GM12874 (cell line): ENCODE data around the gene NLRP8.

Source experiments
- TF ChIP-seq, protein P1 (sequence below): IDR thresholded peaks from 2 replicates; pipeline ENCODE4 v1.5.1; 2011; ENCODE audit warnings: low read depth, mild to moderate bottlenecking, control low read depth, low read length, moderate library complexity; ENCODE audit not compliant: insufficient read depth

NLRP8 gene

DNA sequence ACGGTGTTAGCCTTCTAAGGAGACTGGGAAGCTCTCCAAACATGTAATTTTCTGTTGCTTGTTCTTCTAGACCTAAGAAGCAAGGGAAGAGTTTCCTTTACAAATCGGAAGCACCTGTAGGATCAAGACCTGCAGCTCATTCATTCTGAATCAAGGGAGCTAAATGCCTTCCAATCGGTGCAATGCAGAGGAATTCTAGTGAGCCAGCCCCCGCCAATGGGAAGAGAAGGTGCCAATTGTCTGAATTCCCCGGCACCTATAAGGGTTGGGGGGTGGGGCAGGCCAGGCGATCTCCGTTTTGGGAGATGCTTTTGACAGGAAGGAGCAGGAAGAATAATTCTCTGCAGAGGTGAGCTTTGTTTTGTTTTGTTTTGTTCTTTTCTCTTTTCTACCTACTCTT, 8.4 kb upstream of the NLRP8 start:
- TF ChIP-seq, protein P1, sequence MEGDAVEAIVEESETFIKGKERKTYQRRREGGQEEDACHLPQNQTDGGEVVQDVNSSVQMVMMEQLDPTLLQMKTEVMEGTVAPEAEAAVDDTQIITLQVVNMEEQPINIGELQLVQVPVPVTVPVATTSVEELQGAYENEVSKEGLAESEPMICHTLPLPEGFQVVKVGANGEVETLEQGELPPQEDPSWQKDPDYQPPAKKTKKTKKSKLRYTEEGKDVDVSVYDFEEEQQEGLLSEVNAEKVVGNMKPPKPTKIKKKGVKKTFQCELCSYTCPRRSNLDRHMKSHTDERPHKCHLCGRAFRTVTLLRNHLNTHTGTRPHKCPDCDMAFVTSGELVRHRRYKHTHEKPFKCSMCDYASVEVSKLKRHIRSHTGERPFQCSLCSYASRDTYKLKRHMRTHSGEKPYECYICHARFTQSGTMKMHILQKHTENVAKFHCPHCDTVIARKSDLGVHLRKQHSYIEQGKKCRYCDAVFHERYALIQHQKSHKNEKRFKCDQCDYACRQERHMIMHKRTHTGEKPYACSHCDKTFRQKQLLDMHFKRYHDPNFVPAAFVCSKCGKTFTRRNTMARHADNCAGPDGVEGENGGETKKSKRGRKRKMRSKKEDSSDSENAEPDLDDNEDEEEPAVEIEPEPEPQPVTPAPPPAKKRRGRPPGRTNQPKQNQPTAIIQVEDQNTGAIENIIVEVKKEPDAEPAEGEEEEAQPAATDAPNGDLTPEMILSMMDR, result no peak

DNA sequence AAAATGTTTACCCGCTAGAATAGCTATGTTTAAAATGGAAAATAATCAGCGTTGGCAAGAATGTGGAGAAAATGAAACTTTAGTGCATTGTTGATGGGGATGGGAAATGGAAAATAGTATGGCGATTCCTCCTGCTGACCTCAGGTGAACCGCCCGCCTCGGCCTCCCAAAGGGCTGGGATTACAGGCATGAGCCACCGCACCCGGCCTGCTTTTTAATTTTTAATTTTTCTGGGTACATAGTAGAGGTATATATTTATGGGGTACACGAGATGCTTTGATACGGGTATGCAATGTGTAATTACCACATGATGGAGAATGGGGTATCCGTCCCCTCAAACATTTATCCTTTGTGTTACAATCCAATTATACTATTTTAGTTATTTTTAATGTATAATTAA, 7.3 kb upstream of the NLRP8 start:
- TF ChIP-seq, protein P1, result no peak

DNA sequence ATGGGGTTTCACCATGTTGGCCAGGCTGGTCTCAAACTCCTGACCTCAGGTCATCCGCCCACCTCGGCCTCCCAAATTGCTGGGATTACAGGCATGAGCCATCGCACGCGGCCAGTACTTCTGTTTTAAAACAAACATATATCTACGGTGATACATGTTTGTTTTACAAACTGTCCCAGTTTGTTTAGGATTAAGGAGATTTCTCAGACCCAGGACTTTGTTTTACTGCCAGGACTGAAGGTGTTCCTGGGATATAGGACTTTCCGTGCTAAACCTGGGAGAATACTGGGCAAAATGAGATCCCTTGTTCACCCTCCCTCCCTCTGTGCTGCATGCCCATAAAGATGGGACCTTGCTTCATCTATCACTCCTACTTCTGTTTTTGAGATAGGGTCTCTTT, 8.8 kb downstream of the NLRP8 start:
- TF ChIP-seq, protein P1, result no peak

DNA sequence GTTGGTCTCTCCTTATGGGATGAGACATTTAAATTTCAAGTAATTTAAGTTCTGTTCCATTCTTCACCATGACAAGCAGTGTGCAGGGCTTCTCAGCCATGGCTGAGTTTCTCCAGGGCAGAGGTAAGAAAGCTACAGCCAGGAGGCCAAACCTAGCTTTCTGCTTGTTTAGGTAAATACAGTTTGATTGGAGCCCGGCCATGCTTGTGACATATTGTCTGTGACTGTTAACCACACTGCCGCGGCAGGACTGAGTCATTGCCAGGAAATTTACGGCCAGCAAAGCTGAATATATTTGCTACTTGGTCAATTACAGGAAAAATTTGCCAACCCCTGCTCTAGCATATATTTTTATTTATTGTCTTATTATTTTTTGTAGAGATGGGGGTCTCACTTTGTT, 10.7 kb downstream of the NLRP8 start:
- TF ChIP-seq, protein P1, result no peak

DNA sequence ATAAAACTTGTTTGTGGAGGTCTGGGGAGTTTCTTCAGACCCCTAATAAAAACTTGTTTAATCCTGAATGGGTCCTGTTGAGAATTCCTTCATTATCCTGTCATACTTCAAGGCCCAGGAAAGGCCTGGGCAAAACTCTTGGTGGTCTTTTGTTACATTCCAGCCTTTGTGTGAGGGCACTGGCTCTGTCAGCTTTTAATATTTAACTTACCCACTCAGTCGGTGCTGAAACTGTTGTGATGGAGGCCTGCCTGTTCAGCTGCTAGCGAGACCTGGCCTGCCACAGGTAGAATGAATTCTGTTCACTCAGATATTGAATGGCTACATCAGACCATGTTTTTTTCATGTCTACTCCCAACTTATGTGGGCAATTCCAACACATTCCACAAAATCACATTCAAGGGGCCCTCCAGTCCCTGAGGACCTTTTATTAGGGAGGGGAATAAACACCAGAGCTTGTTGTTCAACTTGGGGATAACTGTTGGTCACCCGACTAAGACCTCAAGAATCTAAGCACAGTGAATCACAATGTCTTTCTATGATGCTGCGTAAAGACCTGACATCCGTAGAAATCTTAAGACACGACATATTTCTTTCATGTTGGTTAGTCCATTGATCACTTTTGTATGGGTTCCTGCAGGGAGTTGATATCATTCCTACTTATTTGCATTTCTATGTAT, 12.5 kb downstream of the NLRP8 start:
- TF ChIP-seq, protein P1, result no peak

DNA sequence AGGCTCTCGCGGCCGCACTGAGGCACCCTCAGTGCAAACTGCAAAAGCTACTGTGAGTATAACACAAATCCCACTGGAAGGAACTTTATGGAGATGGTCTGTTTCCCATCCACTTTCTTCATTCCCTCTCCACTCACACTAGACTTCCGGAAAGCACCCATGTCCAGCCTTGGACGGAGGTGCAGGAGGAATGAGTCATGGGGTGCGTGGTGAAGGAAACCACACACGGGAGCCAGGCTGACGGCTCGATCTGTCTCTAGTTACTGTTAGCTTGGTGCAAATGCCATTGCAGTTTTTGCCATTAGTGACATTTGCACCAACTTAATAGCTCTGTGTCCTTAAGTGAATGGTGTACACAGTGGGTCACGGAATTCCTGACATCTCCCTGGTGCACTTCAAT, 14.6 kb downstream of the NLRP8 start:
- TF ChIP-seq, protein P1, result no peak

DNA sequence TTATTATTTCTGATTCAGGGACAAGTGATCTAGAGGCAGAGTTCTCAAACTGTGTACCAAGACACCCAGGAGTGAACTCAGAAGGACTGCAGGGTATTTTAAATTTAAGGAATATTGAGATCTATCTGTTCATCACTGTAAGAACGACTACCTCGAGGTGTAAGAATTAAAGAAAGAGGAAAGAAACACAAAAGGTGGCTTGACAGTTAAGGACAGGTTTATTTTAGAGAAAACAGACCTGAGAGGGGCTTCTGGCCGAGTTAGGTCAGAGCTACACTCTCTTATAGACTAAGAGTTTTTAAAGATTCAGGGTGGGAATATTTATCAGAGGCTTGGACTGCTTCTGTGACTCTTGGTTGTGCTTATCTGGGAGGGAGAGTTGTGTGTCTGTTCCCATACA, 26.4 kb downstream of the NLRP8 start:
- TF ChIP-seq, protein P1, result no peak
